IPS-20b (cell line): ENCODE results near the gene EFCC1.
"Not testable (repeated sequence)": the region's sequence is repeated elsewhere in the genome, so short reads cannot be mapped to it uniquely, and the experiment has no call there.

Source experiments
- H3K27ac ChIP-seq: one replicate; pipeline ENCODE4 v1.5.1; 2013; ENCODE audit warnings: low read length
- H3K27me3 ChIP-seq: 2 replicates; pipeline ENCODE4 v1.6.1; 2013; ENCODE audit warnings: mild to moderate bottlenecking, low read length, inconsistent platforms; ENCODE audit not compliant: insufficient read depth
- H3K36me3 ChIP-seq: 2 replicates; pipeline ENCODE4 v1.6.1; 2013; ENCODE audit warnings: low read depth, mild to moderate bottlenecking, inconsistent platforms, low read length, moderate library complexity; ENCODE audit not compliant: insufficient read depth
- H3K4me1 ChIP-seq: 2 replicates; pipeline ENCODE4 v1.6.1; 2013; ENCODE audit warnings: mild to moderate bottlenecking, control low read depth, inconsistent platforms, low read length, moderate library complexity; ENCODE audit not compliant: insufficient read depth
- H3K4me3 ChIP-seq: 2 replicates; pipeline ENCODE4 v1.5.1; 2013; ENCODE audit warnings: mild to moderate bottlenecking, low read length, inconsistent platforms
- H3K9ac ChIP-seq: 2 replicates; pipeline ENCODE4 v1.6.1; 2013; ENCODE audit warnings: low read depth, mild to moderate bottlenecking, inconsistent platforms, low read length, moderate library complexity
- H3K9me3 ChIP-seq: 2 replicates; pipeline ENCODE4 v1.6.1; 2013; ENCODE audit warnings: mild to moderate bottlenecking, low read depth, low read length, inconsistent platforms; ENCODE audit not compliant: insufficient read depth

Gene EFCC1

DNA sequence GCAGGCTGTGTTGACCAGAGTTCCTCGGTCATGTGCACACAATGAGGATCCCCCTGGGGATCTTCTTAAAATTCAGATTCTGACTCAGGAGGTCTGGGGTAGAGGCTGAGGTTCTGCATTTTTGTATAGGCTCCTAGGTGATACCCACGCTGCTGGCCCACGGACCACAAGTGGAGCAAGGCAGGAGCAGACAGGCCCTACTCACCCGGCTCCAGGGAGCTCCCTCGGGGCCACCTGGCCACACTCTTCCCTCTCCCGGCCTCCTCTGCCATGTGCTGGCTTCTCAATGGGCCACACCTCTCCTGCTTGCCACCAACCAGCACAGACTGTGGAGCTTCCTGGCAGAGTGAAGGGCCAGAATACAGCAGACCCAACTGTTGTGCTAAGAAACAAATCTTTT is 83.4 kb downstream of the EFCC1 start:
- Histone ChIP-seq H3K4me3 (no peak overlapping the region), H3K9ac (no peak overlapping the region), H3K9me3 (no peaks in the 10 kb centered on the region), H3K4me1 (no peaks in the 10 kb centered on the region), H3K27me3 (no peaks in the 10 kb centered on the region), H3K36me3 (no peaks in the 10 kb centered on the region), H3K27ac (no peak overlapping the region)

DNA sequence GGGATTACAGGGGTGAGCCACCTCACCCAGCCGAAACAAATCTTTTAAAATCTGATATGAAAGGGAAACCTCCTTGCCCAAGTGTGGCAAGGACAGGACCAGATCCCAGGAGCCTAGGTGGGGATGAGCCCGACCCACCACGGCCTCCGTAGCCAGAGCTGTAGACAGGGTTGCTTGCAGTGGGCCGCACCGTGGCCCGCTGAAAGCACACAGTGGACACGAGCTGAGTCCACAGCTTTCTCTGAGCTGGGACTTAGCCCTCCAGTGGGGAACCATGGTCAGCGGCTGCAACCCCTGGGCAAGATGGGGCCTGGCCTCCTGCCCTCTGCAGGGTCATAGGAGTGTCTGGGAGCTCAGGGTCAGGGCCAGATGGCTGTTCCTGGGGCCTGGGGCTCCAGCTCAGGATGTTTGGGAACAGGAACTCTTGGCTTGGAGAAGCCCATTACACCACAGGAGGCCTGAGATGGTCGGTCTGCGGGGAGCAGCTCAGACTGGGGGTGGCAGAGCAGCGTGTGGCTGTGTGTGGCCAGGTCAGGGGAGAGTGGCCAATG is 84.1 kb downstream of the EFCC1 start:
- no peak overlapping the region for H3K9ac ChIP-seq
- no peak overlapping the region for H3K27ac ChIP-seq
- no peaks in the 10 kb centered on the region for H3K9me3 ChIP-seq
- no peaks in the 10 kb centered on the region for H3K27me3 ChIP-seq
- no peaks in the 10 kb centered on the region for H3K36me3 ChIP-seq
- H3K4me1 ChIP-seq: no peaks in the 10 kb centered on the region
- no peak overlapping the region for H3K4me3 ChIP-seq

DNA sequence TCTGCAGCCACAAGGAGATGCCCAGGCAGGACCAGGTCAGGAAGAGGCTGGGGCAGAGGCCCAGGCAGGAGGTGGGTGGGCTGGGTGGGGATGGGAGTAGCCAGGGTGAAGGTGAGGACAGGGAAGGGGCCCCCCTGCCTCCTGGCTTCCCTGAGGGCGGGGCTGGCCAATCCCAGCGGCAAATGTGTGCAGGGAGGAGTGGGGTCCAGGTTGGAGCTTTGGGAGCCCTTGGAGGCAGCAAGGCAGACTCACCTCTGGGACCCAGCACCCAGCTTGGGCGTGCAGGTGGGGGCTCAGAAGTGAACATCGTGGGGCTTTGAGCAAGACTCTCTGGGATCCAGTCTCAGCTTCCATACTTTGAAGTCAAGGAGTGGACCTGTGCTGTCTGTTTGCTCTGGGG is 84.7 kb downstream of the EFCC1 start:
- Histone ChIP-seq H3K27ac (no peak overlapping the region), H3K9ac (no peak overlapping the region), H3K4me3 (no peak overlapping the region), H3K9me3 (no peaks in the 10 kb centered on the region), H3K36me3 (no peaks in the 10 kb centered on the region), H3K27me3 (no peaks in the 10 kb centered on the region), H3K4me1 (no peaks in the 10 kb centered on the region)

DNA sequence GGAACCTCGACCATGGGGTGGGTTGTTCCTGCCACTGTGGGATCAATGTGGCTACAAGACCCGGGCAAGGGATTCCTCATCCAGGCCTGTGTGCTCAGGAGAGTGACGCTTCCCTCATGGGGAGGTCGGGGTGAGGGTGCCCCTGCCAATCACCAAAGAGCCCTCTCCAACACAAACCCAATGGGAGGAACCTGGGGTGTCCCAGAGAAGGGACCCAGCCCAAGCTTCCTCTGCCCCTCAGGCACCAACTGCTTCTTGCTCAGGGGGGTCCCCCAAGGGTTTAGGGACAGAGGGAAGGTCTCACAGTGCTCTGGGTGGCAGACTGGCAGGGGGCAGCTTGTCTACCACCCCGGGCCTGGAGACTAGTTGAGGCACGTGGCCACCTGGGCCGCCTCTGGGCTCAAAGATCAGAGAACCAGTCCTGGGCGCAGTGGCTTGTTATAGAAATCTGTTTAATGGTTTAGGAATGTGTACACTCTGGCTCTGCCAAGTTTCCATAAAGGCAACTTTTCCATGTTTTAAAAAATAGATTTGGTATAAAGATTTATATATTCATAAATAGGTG is 86.1 kb downstream of the EFCC1 start:
- Histone ChIP-seq H3K27ac (no peak overlapping the region), H3K27me3 (no peaks in the 10 kb centered on the region)

DNA sequence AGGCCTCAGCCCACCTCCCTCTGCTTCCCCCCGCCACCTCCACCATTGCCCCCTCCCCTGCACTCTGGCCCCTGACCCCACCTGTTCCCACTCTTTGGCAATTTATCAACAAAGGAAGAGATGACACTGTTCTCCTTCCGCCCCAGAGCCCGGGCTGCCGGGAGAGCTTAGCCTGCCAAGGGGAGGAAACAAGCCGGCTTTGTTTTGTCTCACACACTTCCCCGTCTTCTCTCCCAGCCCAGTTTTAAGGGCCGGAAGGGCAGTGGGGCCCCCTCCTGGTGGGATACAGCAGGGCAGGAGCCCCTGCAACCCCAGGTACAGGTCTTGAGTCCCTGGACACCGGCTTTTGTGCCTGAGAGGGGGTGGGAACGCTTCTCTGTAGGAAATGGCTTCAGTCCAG is 86.8 kb downstream of the EFCC1 start:
- H3K36me3 ChIP-seq: peaks cover 12% of the 10 kb centered on the region; the same call in 1 of the 2 replicates
- not testable (repeated sequence) for H3K27ac ChIP-seq, H3K27me3 ChIP-seq, H3K9ac ChIP-seq, H3K4me1 ChIP-seq, H3K4me3 ChIP-seq, H3K9me3 ChIP-seq

More for the DNA sequence above, 86.1 kb downstream of the EFCC1 start:
- Histone ChIP-seq H3K9me3 (no peaks in the 10 kb centered on the region), H3K4me3 (no peak overlapping the region), H3K9ac (no peak overlapping the region), H3K4me1 (no peaks in the 10 kb centered on the region), H3K36me3 (peaks cover 10% of the 10 kb centered on the region; the same call in 1 of the 2 replicates)

DNA sequence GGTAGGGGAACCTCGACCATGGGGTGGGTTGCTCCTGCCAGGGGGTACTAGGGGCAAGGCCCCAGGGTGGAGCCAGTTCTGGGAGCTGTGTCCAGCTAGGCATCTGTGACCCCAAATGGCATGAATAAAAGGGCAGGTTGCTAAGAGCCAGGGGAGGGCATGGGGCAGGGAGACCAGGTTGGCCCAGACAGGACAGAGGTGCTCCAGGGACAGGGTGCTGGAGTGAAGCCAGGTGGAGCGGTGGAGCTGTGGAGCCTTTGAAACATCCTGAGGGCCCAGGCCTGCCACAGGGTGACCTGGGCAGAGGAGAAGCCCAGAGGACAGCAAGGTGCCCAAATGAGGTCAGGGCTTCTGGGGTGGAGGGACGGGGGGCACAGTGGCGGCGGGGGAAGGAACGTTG is 87.2 kb downstream of the EFCC1 start:
- H3K27me3 ChIP-seq, H3K9me3 ChIP-seq, H3K4me1 ChIP-seq, H3K4me3 ChIP-seq, H3K9ac ChIP-seq, H3K27ac ChIP-seq: not testable (repeated sequence)
- H3K36me3 ChIP-seq: peaks cover 12% of the 10 kb centered on the region; the same call in 1 of the 2 replicates
